HepG2 (cell line): ENCODE data around the gene GPX2.

ENCODE experiments used
- KDM1A ChIP-seq: IDR thresholded peaks from 2 replicates; pipeline ENCODE4 v1.6.1; 2016; ENCODE audit warnings: missing compliant biosample characterization
- MTF1 ChIP-seq: sonication (generic); formaldehyde crosslinking; IDR thresholded peaks from 2 replicates; pipeline ENCODE4 v1.5.0; 2020; ENCODE audit warnings: missing genetic modification reagents
- POLR2AphosphoS5 ChIP-seq: IDR thresholded peaks from 2 replicates; pipeline ENCODE4 v1.6.1; 2012; ENCODE audit warnings: low read depth, low read length
- REST ChIP-seq, 2 experiments: IDR thresholded peaks; 2 replicates each; pipeline ENCODE4 v1.6.1; 2011 to 2012; ENCODE audit warnings: low read length in 2 of 2, borderline replicate concordance in 1 of 2, low read depth in 1 of 2, mild to moderate bottlenecking in 1 of 2, moderate library complexity in 1 of 2
- SKI ChIP-seq: fragments of 450-650 bp; IDR thresholded peaks from one replicate; pipeline ENCODE4 v1.6.1; 2018; ENCODE audit warnings: mild to moderate bottlenecking; ENCODE audit not compliant: partially characterized antibody
- ZNF235 ChIP-seq: sonication (generic); formaldehyde crosslinking; IDR thresholded peaks from 2 replicates; pipeline ENCODE4 v1.8.1; 2023; ENCODE audit warnings: mild to moderate bottlenecking, missing genetic modification reagents, borderline replicate concordance
- ZNF274 ChIP-seq: sonication (generic); formaldehyde crosslinking; IDR thresholded peaks from 2 replicates; pipeline ENCODE4 v1.5.1; 2020; ENCODE audit warnings: mild to moderate bottlenecking, missing genetic modification reagents
- ZNF513 ChIP-seq: sonication (generic); formaldehyde crosslinking; conservative IDR thresholded peaks from 2 replicates; pipeline ENCODE4 v1.5.0; 2020; ENCODE audit warnings: missing genetic modification reagents
- TF ChIP-seq, protein P1 (sequence below): sonication (generic); formaldehyde crosslinking; IDR thresholded peaks from 2 replicates; pipeline ENCODE4 v1.4.0; 2020; ENCODE audit warnings: missing genetic modification reagents

DNA sequence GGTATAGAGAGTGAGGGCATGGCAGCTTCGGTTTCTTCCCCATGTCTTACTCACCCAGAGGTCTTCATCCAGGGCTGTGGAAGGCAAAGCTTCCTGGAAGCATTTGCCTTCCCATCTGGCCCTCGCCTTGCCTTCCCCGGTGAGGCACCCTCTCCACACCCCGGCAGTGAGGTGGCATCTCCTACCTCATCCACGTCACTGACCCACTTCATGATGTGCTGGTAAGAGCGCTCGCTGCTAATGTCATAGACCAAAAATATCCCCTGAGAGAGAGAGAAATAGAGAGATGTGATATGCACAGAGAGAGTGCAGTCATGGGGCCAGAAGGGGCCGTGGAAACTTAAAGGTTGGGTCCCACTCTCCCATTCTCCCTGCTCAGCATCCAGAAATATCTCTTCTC is 8.3 kb upstream of the GPX2 start:
- TF ChIP-seq REST (IDR thresholded peaks at IDR 0.05; ENCODE audit: borderline replicate concordance in 1 of 2, low read depth in 1 of 2, low read length in 2 of 2), result no peak
- TF ChIP-seq ZNF513 (CRISPR knock-in tag), result no peak
- no peak for TF ChIP-seq SKI
- no peak for TF ChIP-seq POLR2AphosphoS5
- TF ChIP-seq KDM1A (CRISPR knock-in tag), result no peak
- no peak for TF ChIP-seq MTF1 (CRISPR knock-in tag)
- TF ChIP-seq, protein P1, sequence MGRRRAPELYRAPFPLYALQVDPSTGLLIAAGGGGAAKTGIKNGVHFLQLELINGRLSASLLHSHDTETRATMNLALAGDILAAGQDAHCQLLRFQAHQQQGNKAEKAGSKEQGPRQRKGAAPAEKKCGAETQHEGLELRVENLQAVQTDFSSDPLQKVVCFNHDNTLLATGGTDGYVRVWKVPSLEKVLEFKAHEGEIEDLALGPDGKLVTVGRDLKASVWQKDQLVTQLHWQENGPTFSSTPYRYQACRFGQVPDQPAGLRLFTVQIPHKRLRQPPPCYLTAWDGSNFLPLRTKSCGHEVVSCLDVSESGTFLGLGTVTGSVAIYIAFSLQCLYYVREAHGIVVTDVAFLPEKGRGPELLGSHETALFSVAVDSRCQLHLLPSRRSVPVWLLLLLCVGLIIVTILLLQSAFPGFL (CRISPR knock-in tag), result no peak
- TF ChIP-seq ZNF274 (CRISPR knock-in tag), result no peak
- TF ChIP-seq ZNF235, result no peak
